ENCODE data around the gene GSN.

GRCh38 chr9:121354762-121355161, 86.8 kb downstream of the GSN start:
- no peak for TF ChIP-seq SIN3A (IDR thresholded peaks at IDR 0.05; ENCODE audit: borderline replicate concordance, insufficient read depth, low read depth, low read length)
- no peak for TF ChIP-seq POLR2AphosphoS5 (IDR thresholded peaks at IDR 0.05; ENCODE audit: low read depth, low read length)
- TF ChIP-seq CTCF (IDR thresholded peaks at IDR 0.05) = no peak
